Neutrophil (primary cell): ENCODE data around the gene FKBP2.
A peak's percentile ranks its signal among the peaks of the same experiment; 100 is the strongest.

ENCODE experiments used
- H3K27ac ChIP-seq: fragments of 200-600 bp; sonication (generic); 2 replicates; pipeline ENCODE4 v1.5.1; 2016; ENCODE audit warnings: mild to moderate bottlenecking, moderate library complexity
- H3K27me3 ChIP-seq: fragments of 200-600 bp; sonication (generic); 2 replicates; pipeline ENCODE4 v1.6.0; 2016; ENCODE audit warnings: mild to moderate bottlenecking
- H3K36me3 ChIP-seq: fragments of 200-600 bp; sonication (generic); 2 replicates; pipeline ENCODE4 v1.5.1; 2017
- H3K4me1 ChIP-seq, 2 experiments: fragments of 200-600 bp in 1 of 2; sonication (generic) in 1 of 2; 1 replicate in 1 of 2; 2 replicates in 1 of 2; pipeline versions ENCODE4 v1.5.1 to v1.6.1; 2013 to 2016; ENCODE audit warnings: low read depth in 1 of 2, low read length in 1 of 2, mild to moderate bottlenecking in 1 of 2, moderate library complexity in 1 of 2; ENCODE audit not compliant: control insufficient read depth in 1 of 2, insufficient read depth in 1 of 2
- H3K4me3 ChIP-seq, 2 experiments: fragments of 200-600 bp in 1 of 2; sonication (generic) in 1 of 2; 1 replicate in 1 of 2; 2 replicates in 1 of 2; pipeline ENCODE4 v1.5.1; 2013 to 2016; ENCODE audit warnings: low read depth in 1 of 2, low read length in 1 of 2, mild to moderate bottlenecking in 1 of 2, moderate library complexity in 1 of 2
- H3K9me3 ChIP-seq: fragments of 200-600 bp; sonication (generic); 2 replicates; pipeline ENCODE4 v1.5.1; 2016
- TF ChIP-seq, protein P1 (sequence below): fragments of 200-600 bp; sonication (generic); IDR thresholded peaks from 2 replicates; pipeline ENCODE4 v1.5.1; 2016; ENCODE audit warnings: antibody characterized with exemption

The FKBP2 gene

GRCh38 chr11:64211181-64211872 is 29.6 kb upstream of the FKBP2 start:
- Histone ChIP-seq H3K4me1 (peaks cover 55 to 61% of the 10 kb centered on the region in 2 experiments), H3K9me3 (no peaks in the 10 kb centered on the region), H3K4me3 (no peak overlapping the region), H3K27ac (peak overlapping the region; percentile 99), H3K36me3 (peaks cover 64% of the 10 kb centered on the region), H3K27me3 (no peaks in the 10 kb centered on the region)
- TF ChIP-seq, protein P1, sequence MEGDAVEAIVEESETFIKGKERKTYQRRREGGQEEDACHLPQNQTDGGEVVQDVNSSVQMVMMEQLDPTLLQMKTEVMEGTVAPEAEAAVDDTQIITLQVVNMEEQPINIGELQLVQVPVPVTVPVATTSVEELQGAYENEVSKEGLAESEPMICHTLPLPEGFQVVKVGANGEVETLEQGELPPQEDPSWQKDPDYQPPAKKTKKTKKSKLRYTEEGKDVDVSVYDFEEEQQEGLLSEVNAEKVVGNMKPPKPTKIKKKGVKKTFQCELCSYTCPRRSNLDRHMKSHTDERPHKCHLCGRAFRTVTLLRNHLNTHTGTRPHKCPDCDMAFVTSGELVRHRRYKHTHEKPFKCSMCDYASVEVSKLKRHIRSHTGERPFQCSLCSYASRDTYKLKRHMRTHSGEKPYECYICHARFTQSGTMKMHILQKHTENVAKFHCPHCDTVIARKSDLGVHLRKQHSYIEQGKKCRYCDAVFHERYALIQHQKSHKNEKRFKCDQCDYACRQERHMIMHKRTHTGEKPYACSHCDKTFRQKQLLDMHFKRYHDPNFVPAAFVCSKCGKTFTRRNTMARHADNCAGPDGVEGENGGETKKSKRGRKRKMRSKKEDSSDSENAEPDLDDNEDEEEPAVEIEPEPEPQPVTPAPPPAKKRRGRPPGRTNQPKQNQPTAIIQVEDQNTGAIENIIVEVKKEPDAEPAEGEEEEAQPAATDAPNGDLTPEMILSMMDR: no peak

DNA sequence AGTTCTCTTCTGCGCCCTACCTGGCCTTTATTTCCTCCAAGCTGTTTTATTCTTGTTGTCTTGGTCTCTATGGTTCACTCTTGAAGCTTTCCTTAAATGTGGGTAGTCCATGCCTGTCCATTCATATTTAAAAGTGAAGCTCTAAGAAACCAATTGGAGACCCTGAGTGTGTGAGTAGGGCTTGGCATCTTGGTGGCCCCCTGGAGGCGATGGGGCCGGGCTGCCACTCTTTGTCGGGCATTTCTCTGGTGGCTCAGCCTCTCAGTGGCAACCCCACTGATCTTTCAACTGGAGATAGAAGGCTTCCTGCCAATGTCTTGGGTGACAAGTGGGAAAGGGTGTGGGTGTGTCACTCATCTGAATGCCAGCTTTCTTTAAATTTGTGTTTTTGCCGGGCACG is 24.0 kb upstream of the FKBP2 start:
- Histone ChIP-seq H3K4me1 (peaks cover 13 to 17% of the 10 kb centered on the region in 2 experiments), H3K27ac (peak overlapping the region; percentile 41), H3K4me3 (no peak overlapping the region), H3K27me3 (no peaks in the 10 kb centered on the region), H3K36me3 (peaks cover 92% of the 10 kb centered on the region), H3K9me3 (no peaks in the 10 kb centered on the region)
- TF ChIP-seq, protein P1: no peak

DNA sequence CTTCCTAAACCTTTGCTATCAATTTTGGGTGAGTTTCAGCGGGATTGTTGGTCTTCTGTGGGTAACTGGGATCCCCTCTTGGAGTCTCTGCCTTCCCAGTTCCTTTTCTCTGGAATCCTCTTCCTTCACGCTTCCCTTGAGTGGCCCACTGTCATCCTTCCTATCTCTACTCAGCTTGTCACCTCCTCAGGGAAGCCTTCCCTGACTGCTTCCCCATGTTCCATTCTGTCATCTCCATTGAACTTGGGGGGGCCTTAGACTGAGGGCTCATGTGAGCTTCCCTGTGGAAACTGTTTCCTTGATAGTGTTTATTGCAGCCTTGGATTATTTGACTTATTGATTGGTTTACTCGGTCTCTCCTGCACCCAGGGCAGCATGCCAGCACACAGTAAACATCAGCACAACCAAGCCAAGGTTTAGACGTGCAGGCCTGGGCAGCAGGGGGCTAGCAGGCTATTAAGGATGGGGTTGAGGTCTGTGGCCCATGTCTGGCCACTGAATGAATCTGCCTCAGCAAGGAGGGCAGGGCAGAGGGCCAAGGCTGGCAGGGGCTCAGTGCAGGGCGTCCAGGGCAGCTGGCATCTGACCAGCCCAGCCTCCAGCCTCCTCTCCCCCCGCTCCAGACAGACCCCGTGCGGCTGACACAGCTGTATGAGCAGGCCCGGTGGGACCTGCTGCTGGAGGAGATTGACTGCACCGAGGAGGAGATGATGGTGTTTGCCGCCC is 22.1 kb upstream of the FKBP2 start:
- TF ChIP-seq, protein P1: no peak
- peak overlapping the region; percentile 38 for H3K27ac ChIP-seq

GRCh38 chr11:64219354-64219684 is 21.6 kb upstream of the FKBP2 start:
- Histone ChIP-seq H3K36me3 (peaks cover 98% of the 10 kb centered on the region), H3K4me3 (no peak overlapping the region), H3K4me1 (peaks cover 0 to 5% of the 10 kb centered on the region in 2 experiments), H3K27me3 (no peaks in the 10 kb centered on the region), H3K9me3 (no peaks in the 10 kb centered on the region), H3K27ac (peak overlapping the region; percentile 38)
- TF ChIP-seq, protein P1: no peak

More for the DNA sequence above, 22.1 kb upstream of the FKBP2 start:
- Histone ChIP-seq H3K4me1 (peaks cover 0 to 5% of the 10 kb centered on the region in 2 experiments), H3K36me3 (peaks cover 98% of the 10 kb centered on the region), H3K27me3 (no peaks in the 10 kb centered on the region), H3K9me3 (no peaks in the 10 kb centered on the region), H3K4me3 (no peak overlapping the region)

- TF ChIP-seq, protein P1: no peak
- Histone ChIP-seq H3K4me1 (peaks cover 0 to 7% of the 10 kb centered on the region in 2 experiments), H3K9me3 (no peaks in the 10 kb centered on the region), H3K27me3 (no peaks in the 10 kb centered on the region), H3K27ac (peak overlapping the region; percentile 38), H3K4me3 (no peak overlapping the region), H3K36me3 (peaks cover 98% of the 10 kb centered on the region)
Observed at GRCh38 chr11:64219755-64220154, 21.1 kb upstream of the FKBP2 start.
